HG03159 (cell line): Measurements from ENCODE around the gene LANCL1.
A peak's percentile ranks its signal among the peaks of the same experiment; 100 is the strongest.

ENCODE experiments used
- ATAC-seq: cut with Tn5 transposase; IDR thresholded peaks from one replicate; pipeline ENCODE4 v1.9.1; 2021; ENCODE audit warnings: mild to moderate bottlenecking, moderate library complexity; ENCODE audit not compliant: unreplicated experiment

The LANCL1 gene

GRCh38 chr2:210412660-210413059 is 63.9 kb downstream of the LANCL1 start:
- ATAC-seq, result no peak

GRCh38 chr2:210410542-210410941 is 66.0 kb downstream of the LANCL1 start:
- ATAC-seq, result no peak

GRCh38 chr2:210399440-210400041 is 77.0 kb downstream of the LANCL1 start:
- peak; percentile 83 for ATAC-seq

GRCh38 chr2:210392469-210392881 is 84.1 kb downstream of the LANCL1 start:
- no peak for ATAC-seq

- ATAC-seq, result no peak
These were observed 86.7 kb downstream of the LANCL1 start for GRCh38 chr2:210389856-210390255.

- ATAC-seq, result no peak
These were observed 88.4 kb downstream of the LANCL1 start for GRCh38 chr2:210388148-210388547.

- ATAC-seq, result no peak
These were observed 89.5 kb downstream of the LANCL1 start for GRCh38 chr2:210387074-210387473.
